ENCODE measurements around the gene ABCA5.

ABCA5 gene, protein sequence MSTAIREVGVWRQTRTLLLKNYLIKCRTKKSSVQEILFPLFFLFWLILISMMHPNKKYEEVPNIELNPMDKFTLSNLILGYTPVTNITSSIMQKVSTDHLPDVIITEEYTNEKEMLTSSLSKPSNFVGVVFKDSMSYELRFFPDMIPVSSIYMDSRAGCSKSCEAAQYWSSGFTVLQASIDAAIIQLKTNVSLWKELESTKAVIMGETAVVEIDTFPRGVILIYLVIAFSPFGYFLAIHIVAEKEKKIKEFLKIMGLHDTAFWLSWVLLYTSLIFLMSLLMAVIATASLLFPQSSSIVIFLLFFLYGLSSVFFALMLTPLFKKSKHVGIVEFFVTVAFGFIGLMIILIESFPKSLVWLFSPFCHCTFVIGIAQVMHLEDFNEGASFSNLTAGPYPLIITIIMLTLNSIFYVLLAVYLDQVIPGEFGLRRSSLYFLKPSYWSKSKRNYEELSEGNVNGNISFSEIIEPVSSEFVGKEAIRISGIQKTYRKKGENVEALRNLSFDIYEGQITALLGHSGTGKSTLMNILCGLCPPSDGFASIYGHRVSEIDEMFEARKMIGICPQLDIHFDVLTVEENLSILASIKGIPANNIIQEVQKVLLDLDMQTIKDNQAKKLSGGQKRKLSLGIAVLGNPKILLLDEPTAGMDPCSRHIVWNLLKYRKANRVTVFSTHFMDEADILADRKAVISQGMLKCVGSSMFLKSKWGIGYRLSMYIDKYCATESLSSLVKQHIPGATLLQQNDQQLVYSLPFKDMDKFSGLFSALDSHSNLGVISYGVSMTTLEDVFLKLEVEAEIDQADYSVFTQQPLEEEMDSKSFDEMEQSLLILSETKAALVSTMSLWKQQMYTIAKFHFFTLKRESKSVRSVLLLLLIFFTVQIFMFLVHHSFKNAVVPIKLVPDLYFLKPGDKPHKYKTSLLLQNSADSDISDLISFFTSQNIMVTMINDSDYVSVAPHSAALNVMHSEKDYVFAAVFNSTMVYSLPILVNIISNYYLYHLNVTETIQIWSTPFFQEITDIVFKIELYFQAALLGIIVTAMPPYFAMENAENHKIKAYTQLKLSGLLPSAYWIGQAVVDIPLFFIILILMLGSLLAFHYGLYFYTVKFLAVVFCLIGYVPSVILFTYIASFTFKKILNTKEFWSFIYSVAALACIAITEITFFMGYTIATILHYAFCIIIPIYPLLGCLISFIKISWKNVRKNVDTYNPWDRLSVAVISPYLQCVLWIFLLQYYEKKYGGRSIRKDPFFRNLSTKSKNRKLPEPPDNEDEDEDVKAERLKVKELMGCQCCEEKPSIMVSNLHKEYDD (N-terminal part only)

DNA sequence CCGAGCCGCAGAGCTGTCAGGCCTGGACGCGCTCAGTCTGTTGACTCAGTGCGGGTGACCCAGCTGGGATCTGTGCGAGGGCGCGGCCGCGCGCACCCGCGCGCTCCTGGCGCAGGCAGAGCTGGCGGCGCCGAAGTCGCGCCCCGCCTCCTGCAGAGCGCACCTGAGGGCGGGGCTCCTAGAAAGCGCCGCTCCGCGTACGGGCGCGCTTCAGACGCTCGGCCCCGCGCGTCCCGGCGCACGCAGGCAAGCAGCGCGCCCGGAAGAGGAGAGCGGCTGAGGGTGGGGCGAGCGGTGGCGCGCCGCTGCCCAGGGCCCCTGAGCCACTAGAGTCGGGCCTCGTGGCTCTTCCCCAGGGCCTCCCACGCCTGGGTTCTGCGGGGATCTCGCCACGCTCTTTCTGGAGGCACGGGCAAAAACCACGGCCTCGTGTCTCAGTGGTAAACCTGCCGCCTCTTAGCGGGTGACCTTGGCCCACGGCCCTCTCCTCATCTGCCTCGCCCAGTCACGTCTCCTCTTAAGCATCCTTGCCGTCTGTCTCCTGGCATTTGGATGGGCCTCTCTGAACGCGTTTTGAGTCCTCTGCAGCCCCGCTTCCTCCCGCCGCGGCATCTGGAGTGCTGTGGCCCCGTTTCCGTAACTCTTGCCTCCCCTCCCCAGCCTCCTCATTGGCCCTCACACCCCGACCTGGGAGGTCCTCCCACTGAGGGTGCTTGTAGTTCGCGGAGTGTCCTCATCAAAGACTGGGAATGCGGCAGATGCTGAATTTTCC lies at the start of gene ABCA5:
TSS of gene ABCA5 (minus strand) at position 74 of the 772 bp plus-strand sequence. CDS start 12,718 bp downstream, outside the sequence.
- peak; percentile 85 for DNase-seq

DNA sequence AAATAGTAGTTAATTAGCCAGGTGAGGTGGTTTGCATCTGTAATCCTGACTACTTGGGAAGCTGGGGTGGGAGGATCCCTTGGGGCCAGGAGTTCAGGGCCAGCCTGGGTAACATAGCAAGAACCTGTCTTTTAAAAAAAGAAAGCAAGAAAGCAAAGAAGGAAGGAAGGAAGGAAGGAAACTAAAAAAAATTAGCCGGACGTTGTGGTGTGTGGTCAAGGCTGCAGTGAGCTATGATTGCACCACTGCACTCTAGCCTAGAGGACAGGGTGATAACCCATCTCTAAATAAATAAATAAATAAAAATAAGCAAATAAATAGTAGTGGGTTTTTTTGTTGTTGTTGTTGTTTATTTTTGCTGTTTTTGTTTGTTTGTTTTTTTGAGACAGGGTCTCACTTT lies 48.3 kb upstream of the ABCA5 start:
- DNase-seq, result no peak

DNA sequence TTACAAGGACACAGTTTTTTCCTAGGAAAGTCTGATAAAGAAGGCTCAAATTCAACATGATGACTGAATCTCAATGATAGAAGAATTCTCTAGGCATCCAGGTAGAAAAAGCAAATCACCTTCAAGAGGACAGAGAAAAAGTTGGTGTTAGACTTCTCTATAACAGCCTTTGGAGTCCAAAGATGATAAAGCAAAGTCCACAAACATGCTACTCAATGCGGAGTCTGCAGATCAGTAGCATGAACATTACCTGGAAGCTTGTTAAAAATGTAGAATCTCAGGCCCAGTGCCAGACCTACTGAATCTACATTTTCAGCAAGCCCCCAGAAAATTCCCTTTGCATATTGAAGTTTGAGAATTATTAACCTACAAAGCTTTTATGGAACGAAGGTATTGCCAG lies 46.1 kb upstream of the ABCA5 start:
- no peak for DNase-seq

GRCh38 chr17:69367298-69367697 lies 40.4 kb upstream of the ABCA5 start:
- no peak for DNase-seq

DNA sequence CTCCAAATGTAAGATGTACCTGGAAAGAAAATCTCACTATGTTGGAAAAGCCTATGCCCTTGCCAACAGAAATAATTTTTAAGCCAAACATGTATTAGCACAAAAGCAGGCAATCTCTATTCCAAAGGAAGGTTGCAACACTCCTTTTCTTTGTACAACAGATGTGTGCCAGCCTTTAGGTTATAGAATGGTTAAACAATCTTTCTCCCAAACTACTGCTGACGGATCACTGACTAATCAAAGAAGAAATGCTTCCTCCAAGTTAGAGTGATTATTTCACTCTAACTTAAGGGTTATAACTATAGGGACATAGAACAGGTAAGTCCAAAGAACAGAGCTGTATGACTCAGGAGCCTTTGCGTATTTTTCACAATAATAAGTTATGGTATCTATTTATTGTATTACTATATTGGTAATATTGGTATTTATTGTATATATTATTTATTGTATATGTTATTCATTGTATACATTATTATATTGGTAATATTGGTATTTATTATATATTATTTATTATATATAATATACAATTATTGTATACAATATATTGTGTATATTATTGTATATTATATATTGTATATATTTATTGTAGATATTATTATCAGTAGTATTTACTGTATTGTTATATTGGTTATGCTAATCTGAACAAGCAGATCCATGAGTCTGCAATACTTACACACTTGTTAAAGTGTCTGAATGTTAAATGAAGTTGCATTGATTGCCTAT lies 36.7 kb upstream of the ABCA5 start:
- no peak for DNase-seq

GRCh38 chr17:69361156-69361555 lies 34.2 kb upstream of the ABCA5 start:
- no peak for DNase-seq

DNA sequence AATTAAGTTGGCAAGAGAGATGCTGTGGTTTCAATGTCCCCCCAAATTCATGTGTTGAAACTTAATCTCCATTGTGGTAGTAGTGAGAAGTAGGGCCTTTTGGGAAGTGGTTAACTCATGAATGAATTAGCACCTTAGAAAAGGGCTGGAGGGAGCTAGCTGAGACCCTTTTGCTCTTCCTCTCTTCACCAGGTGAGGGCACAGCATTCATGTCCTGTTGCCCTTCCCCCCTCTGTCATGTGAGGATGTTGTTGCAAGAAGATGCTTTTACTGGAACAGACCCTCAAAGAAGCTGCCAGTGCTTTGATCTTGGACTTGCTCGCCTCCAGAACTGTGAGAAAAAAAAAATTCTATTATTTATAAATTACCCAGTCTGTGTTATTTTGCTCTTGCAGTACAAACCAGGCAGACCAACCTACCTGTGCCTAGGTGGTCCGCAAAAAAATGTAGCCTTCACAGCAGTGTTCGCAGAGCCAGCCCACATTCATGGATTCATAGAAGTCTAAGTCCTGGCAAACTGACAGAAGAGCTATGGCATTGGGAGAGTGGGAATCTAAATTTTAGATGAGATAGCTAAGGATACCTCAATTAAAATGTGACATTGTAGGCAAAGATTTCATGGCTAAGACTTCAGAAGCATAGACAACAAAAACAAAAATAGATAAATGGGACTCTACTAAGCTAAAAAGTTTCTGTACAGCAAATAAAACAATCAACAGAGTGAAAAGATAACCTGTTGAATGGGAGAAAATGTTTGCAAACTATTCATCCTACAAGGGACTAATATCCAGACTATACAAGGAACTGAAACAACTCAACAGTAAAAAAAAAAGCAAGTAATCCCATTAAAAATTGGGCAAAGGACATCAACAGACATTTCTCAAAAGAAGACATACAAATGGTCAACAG lies 32.0 kb upstream of the ABCA5 start:
- DNase-seq, result no peak

GRCh38 chr17:69357701-69358100 lies 30.8 kb upstream of the ABCA5 start:
- peak; percentile 65 for DNase-seq

DNA sequence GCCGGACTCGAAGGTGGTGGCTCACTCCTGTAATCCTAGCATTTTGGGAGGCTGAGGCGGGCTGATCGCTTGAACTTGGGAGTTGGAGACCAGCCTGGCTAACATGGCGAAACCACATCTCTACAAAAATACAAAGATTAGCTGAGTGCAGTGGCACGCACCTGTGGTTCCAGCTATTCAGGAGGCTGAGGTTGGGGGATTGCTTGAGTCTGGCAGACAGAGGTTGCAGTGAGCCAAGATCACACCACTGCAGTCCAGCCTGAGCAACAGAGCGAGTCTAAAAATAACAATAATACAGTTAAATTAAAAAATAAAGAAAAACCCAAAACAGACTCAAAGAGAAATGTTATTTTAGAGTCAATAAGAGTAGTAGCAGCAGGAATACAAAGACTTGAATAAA lies 29.7 kb upstream of the ABCA5 start:
- no peak for DNase-seq

DNA sequence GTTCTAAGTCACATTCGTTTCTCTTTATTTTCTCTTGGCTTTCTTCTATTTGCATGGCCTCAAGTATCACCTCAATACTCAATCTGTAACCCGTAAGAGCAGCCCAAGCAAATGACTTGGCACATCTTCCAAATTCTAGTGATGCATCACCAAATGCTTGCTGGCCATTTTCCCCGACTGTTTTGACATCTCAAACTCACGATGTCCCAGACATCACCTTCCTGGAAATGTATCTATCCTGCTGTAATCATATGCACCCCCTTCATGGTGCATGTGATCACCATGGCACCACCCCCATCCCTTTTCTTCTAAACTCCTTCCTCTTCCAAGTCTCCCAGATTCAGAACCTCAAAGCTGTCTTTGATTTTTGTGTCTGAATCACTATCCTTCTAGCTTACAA lies 24.0 kb upstream of the ABCA5 start:
- DNase-seq, result no peak

- DNase-seq, result no peak
These were observed 21.5 kb upstream of the ABCA5 start for GRCh38 chr17:69348429-69348828.

DNA sequence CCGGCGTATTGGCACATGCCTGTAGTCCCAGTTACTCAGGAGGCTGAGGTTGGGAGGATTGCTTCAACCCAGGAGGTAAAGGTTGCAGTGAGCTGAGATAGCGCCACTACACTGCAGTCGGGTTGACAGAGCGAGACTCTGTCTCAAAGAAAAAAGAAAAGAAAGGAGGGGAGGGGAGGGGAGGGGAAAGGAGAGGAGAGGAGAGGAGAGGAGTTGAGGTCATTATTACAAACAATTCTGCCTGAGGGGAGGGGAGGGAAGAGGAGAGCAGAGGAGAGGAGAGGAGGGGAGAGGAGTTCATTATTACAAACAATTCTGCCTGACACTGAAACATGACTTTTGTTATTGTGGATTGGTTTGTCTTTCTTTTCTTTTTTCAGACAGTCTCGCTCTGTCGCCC lies 19.8 kb upstream of the ABCA5 start:
- DNase-seq, result no peak

- DNase-seq, result no peak
These were observed 18.0 kb upstream of the ABCA5 start for GRCh38 chr17:69344939-69345338.

- DNase-seq, result no peak
These were observed 16.1 kb upstream of the ABCA5 start for GRCh38 chr17:69342896-69343644.

GRCh38 chr17:69339937-69340336 lies 13.0 kb upstream of the ABCA5 start:
- DNase-seq, result no peak

- no peak for DNase-seq
These were observed 10.1 kb upstream of the ABCA5 start for GRCh38 chr17:69336996-69337395.

DNA sequence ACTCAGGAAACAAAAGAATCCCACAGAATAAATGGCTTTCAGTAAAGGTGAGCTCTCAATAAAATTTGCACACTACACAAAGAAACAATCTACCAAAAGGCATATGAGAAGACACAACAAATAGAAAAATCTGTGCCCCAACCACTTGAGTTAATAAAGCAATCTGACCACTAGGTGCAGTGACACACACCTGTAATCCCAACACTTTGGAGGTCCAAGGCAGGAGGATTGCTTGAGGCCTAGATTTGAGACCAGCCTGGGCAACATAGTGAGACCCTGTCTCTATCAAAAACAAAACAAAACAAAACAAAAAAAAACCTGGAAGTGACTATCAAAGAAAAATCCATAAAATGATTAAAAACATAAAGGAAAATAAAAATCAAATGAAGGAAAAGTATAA lies 9.6 kb upstream of the ABCA5 start:
- DNase-seq, result no peak

GRCh38 chr17:69335058-69335457 lies 8.1 kb upstream of the ABCA5 start:
- no peak for DNase-seq

GRCh38 chr17:69333561-69333960 lies 6.6 kb upstream of the ABCA5 start:
- DNase-seq, result no peak

DNA sequence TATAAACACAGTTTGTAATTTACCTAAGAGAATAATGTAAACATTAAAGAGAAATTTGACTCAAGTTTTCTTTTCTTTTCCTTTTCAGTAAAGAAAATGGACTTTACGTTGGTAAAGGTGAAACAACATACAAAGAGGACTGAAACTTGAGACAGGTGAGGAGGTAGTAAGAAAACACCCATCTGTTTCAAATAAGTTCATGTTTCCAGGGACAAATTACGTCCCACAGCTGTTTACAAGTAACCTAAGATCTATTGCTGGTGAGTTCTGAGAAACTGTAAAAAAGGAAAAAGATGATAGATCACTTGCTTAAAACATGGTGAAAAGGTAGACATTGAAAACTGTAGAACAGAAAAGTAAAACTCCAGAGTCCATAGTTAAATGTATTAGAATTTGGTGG lies 4.8 kb upstream of the ABCA5 start:
- peak; percentile 47 for DNase-seq
